GM23338 (cell line): ENCODE results near the gene TP53I13. TPM values are rescaled to one million over a fixed set of nuclear protein-coding genes. Genes with fewer than 3 reads are reported as not detected.

Experiments used
- CREB1 ChIP-seq: fragments of 250-450 bp; sonication (Bioruptor Pico); IDR thresholded peaks from 2 replicates; pipeline ENCODE4 v1.5.0; 2020; ENCODE audit warnings: low read depth, mild to moderate bottlenecking, moderate library complexity
- EZH2 ChIP-seq: fragments of 200-600 bp; sonication (generic); IDR thresholded peaks from one replicate; pipeline ENCODE4 v1.8.0; 2017; ENCODE audit warnings: antibody characterized with exemption, mild to moderate bottlenecking, low read depth; ENCODE audit not compliant: unreplicated experiment
- EZH2phosphoT487 ChIP-seq: fragments of 200-600 bp; sonication (generic); IDR thresholded peaks from one replicate; pipeline ENCODE4 v1.8.1; 2018; ENCODE audit warnings: antibody characterized with exemption; ENCODE audit not compliant: unreplicated experiment
- JUNB ChIP-seq: IDR thresholded peaks from one replicate; pipeline ENCODE4 v1.6.1; 2016; ENCODE audit warnings: antibody characterized with exemption; ENCODE audit not compliant: unreplicated experiment
- NANOG ChIP-seq: IDR thresholded peaks from 2 replicates; pipeline ENCODE4 v1.6.1; 2016; ENCODE audit warnings: antibody characterized with exemption, borderline replicate concordance
- ZNF114 ChIP-seq: fragments of 250-450 bp; sonication (Bioruptor Pico); IDR thresholded peaks from 2 replicates; pipeline ENCODE4 v1.5.0; 2020; ENCODE audit warnings: mild to moderate bottlenecking, moderate library complexity
- ZNF331 ChIP-seq: fragments of 250-450 bp; sonication (Bioruptor Pico); IDR thresholded peaks from 2 replicates; pipeline ENCODE4 v1.5.0; 2020; ENCODE audit warnings: low read depth, mild to moderate bottlenecking, moderate library complexity
- polyA plus RNA-seq: library from polyadenylated mRNA; unstranded; fragments of >200 nt; fragmentation: Nextera tagmentation; extraction: Ambion mirVana; gene quantifications from 2 replicates; pipeline ENCODE4 v1.2.1, GENCODE V29; 2016
- total RNA-seq: library from RNA; depleted of rRNA; stranded (reverse); fragments of >200 nt; shearing (Covaris generic); gene quantifications from 2 replicates; pipeline ENCODE4 v1.2.3, GENCODE V29; 2014
- TF ChIP-seq, protein P1 (sequence below): IDR thresholded peaks from one replicate; pipeline ENCODE4 v1.6.1; 2018; ENCODE audit warnings: antibody characterized with exemption; ENCODE audit not compliant: unreplicated experiment
- TF ChIP-seq, protein P2 (sequence below): IDR thresholded peaks from 2 replicates; pipeline ENCODE4 v1.6.1; 2016; ENCODE audit warnings: antibody characterized with exemption
- TF ChIP-seq, protein P3 (sequence below), 2 experiments: fragments of 200-600 bp in 1 of 2; sonication (generic) in 1 of 2; conservative IDR thresholded peaks; 2 replicates each; pipeline versions ENCODE4 v1.5.1 to v1.6.1; 2016 to 2017; ENCODE audit warnings: antibody characterized with exemption in 2 of 2, low read depth in 2 of 2, mild to moderate bottlenecking in 2 of 2, moderate library complexity in 1 of 2

The TP53I13 gene
- total and polyA plus RNA-seq, 2 experiments from 2014 or later, result 21.0 to 38.9 TPM

DNA sequence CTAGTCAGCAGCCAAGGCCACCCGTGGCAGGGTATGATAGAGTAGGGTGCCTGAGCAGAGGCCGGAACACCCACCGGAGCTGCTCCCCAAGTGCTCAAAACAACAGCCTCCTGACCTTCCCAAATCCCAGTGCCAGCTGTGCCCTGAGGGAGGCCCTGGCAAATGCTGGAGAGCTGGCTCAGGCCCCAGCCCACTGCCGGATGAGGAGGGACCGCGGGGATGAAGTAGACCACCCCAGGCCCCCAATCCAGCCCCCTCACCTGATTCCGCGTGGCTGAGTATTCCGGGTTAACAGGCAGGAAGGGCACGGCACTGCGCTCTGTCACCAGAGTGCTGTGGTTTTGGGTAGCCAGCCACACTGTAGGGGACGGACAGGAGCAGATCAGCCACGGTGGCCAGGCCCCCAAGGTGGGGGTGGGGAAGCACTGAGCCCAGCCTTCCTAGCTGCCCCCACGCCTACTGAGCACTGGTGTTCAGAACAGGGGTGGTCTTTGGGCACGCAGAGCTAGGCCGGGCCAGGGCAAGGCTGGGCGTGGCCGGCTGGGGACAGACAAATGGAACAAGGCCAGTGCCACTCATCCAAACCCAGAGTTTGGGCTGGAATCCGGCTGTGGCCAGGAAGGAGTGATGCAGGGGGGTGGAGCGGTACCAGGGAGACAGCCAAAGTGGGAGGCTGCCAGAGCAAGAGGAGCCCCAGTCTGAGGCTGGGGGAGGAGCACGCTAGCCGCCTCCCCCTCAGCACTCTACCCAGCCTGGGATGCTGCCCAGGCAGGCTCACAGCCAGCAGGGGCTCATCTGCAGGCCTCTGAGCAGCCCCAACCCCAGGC, 9.1 kb downstream of the TP53I13 start (continued):
- TF ChIP-seq, protein P1, sequence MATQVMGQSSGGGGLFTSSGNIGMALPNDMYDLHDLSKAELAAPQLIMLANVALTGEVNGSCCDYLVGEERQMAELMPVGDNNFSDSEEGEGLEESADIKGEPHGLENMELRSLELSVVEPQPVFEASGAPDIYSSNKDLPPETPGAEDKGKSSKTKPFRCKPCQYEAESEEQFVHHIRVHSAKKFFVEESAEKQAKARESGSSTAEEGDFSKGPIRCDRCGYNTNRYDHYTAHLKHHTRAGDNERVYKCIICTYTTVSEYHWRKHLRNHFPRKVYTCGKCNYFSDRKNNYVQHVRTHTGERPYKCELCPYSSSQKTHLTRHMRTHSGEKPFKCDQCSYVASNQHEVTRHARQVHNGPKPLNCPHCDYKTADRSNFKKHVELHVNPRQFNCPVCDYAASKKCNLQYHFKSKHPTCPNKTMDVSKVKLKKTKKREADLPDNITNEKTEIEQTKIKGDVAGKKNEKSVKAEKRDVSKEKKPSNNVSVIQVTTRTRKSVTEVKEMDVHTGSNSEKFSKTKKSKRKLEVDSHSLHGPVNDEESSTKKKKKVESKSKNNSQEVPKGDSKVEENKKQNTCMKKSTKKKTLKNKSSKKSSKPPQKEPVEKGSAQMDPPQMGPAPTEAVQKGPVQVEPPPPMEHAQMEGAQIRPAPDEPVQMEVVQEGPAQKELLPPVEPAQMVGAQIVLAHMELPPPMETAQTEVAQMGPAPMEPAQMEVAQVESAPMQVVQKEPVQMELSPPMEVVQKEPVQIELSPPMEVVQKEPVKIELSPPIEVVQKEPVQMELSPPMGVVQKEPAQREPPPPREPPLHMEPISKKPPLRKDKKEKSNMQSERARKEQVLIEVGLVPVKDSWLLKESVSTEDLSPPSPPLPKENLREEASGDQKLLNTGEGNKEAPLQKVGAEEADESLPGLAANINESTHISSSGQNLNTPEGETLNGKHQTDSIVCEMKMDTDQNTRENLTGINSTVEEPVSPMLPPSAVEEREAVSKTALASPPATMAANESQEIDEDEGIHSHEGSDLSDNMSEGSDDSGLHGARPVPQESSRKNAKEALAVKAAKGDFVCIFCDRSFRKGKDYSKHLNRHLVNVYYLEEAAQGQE, result no peak
- no peak for TF ChIP-seq CREB1 (CRISPR knock-in tag)
- TF ChIP-seq NANOG, result no peak
- no peak for TF ChIP-seq ZNF114 (CRISPR knock-in tag)
- no peak for TF ChIP-seq ZNF331
- TF ChIP-seq JUNB, result no peak
- TF ChIP-seq, protein P2, sequence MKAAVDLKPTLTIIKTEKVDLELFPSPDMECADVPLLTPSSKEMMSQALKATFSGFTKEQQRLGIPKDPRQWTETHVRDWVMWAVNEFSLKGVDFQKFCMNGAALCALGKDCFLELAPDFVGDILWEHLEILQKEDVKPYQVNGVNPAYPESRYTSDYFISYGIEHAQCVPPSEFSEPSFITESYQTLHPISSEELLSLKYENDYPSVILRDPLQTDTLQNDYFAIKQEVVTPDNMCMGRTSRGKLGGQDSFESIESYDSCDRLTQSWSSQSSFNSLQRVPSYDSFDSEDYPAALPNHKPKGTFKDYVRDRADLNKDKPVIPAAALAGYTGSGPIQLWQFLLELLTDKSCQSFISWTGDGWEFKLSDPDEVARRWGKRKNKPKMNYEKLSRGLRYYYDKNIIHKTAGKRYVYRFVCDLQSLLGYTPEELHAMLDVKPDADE, result no peak
- TF ChIP-seq EZH2phosphoT487, result no peak
- TF ChIP-seq, protein P3, sequence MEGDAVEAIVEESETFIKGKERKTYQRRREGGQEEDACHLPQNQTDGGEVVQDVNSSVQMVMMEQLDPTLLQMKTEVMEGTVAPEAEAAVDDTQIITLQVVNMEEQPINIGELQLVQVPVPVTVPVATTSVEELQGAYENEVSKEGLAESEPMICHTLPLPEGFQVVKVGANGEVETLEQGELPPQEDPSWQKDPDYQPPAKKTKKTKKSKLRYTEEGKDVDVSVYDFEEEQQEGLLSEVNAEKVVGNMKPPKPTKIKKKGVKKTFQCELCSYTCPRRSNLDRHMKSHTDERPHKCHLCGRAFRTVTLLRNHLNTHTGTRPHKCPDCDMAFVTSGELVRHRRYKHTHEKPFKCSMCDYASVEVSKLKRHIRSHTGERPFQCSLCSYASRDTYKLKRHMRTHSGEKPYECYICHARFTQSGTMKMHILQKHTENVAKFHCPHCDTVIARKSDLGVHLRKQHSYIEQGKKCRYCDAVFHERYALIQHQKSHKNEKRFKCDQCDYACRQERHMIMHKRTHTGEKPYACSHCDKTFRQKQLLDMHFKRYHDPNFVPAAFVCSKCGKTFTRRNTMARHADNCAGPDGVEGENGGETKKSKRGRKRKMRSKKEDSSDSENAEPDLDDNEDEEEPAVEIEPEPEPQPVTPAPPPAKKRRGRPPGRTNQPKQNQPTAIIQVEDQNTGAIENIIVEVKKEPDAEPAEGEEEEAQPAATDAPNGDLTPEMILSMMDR (conservative IDR thresholded peaks at IDR 0.05; ENCODE audit: low read depth in 2 of 2), result no peak
- no peak for TF ChIP-seq EZH2
